Measurements from ENCODE around the gene SORCS3. TPM values are rescaled to one million over a fixed set of nuclear protein-coding genes. Genes with fewer than 3 reads are reported as not detected.

The SORCS3 gene
- total RNA-seq, 1 experiment from 2014 or later: not detected

- TF ChIP-seq RAD21 (IDR thresholded peaks at IDR 0.05; ENCODE audit: low read depth): no peak
- TF ChIP-seq, protein P1, sequence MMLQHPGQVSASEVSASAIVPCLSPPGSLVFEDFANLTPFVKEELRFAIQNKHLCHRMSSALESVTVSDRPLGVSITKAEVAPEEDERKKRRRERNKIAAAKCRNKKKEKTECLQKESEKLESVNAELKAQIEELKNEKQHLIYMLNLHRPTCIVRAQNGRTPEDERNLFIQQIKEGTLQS (IDR thresholded peaks at IDR 0.05): no peak
- no peak for TF ChIP-seq ZBTB33 (IDR thresholded peaks at IDR 0.05; ENCODE audit: extremely low read depth, insufficient replicate concordance, low read length)
- TF ChIP-seq SIN3A (IDR thresholded peaks at IDR 0.05; ENCODE audit: low read depth): no peak
- TF ChIP-seq CBX3 (IDR thresholded peaks at IDR 0.05; ENCODE audit: low read depth): no peak
- TF ChIP-seq POLR2AphosphoS5 (IDR thresholded peaks at IDR 0.05; ENCODE audit: low read depth, low read length): no peak
- TF ChIP-seq EZH2 (IDR thresholded peaks at IDR 0.05): no peak
Measured at GRCh38 chr10:104923501-104923900, 282.4 kb downstream of the SORCS3 start (continued).

- no peak overlapping the region for H3K4me3 ChIP-seq (replicated peaks in 1 of 2; ENCODE audit: low read depth in 1 of 2, low read length in 2 of 2)
- H3K79me2 ChIP-seq (ENCODE audit: insufficient read depth, low read length): no peaks in the 10 kb centered on the region
- H3K4me1 ChIP-seq (ENCODE audit: control insufficient read depth in 1 of 2, insufficient read depth in 2 of 2, low read length in 2 of 2): no peaks in the 10 kb centered on the region
- no peak overlapping the region for H2AFZ ChIP-seq (ENCODE audit: low read depth, low read length, poor library complexity, severe bottlenecking)
- DNase-seq (ENCODE audit: low read depth, low spot score): no peak
- no peak overlapping the region for H3K9ac ChIP-seq (ENCODE audit: low read length)
- no TSS peak for BruUV-seq (replicated peaks)
- H4K20me1 ChIP-seq (ENCODE audit: insufficient read depth): no peaks in the 10 kb centered on the region
- H3K9me3 ChIP-seq (ENCODE audit: control insufficient read depth in 1 of 2, insufficient read depth in 1 of 2, low read depth in 1 of 2, low read length in 2 of 2): no peaks in the 10 kb centered on the region
- H3K4me2 ChIP-seq (ENCODE audit: low read length): no peak overlapping the region
- H3K27ac ChIP-seq (ENCODE audit: low read depth, low read length): no peak overlapping the region
- peaks cover 61% of the 10 kb centered on the region for H3K27me3 ChIP-seq (ENCODE audit: insufficient read depth, low read length)
- TF ChIP-seq EGR1 (IDR thresholded peaks at IDR 0.05; ENCODE audit: low read depth): no peak
- TF ChIP-seq SIN3A (IDR thresholded peaks at IDR 0.05; ENCODE audit: low read depth): no peak
- TF ChIP-seq SRF (IDR thresholded peaks at IDR 0.05; ENCODE audit: low read depth): no peak
- TF ChIP-seq EZH2 (IDR thresholded peaks at IDR 0.05): no peak
- POLR2A ChIA-PET: no interaction called here
- CTCF ChIA-PET: interaction anchor here (1.1 to 3.8 kb wide), 3 partner anchors 15 to 156 kb away, joined by 3 to 26 read pairs (median 4); no protein-coding TSS in a partner anchor
- H3K36me3 ChIP-seq (ENCODE audit: control insufficient read depth in 1 of 2, insufficient read depth in 2 of 2, low read length in 2 of 2): no peaks in the 10 kb centered on the region
- RAD21 ChIA-PET (ENCODE audit: low non-redundant PET in 1 of 2, low total read pairs in 2 of 2, uncharacterized antibody in 2 of 2, unreplicated experiment in 2 of 2): interaction anchor here in 1 of 2 experiments (1.4 kb wide), 1 partner anchor 157 kb away, joined by 4 read pairs; no protein-coding TSS in a partner anchor
- intact Hi-C loops (cut with micrococcal nuclease): loop anchor here (2.0 kb wide), 1 partner anchor 273 kb away; no protein-coding TSS in a partner anchor
- H3K9me2 ChIP-seq (ENCODE audit: insufficient read depth): no peaks in the 10 kb centered on the region
- ATAC-seq: no peak
Measured at GRCh38 chr10:104924101-104924795, 283.2 kb downstream of the SORCS3 start.
